H9 (cell line): ENCODE measurements around the gene PAGR1. TPM values are rescaled to one million over a fixed set of nuclear protein-coding genes. Genes with fewer than 3 reads are reported as not detected.

ENCODE experiments used
- DNase-seq: peaks from one replicate; pipeline ENCODE4 v3.0.0-alpha.2; 2017
- H2AFZ ChIP-seq: one replicate; pipeline ENCODE4 v1.6.1; 2013; ENCODE audit warnings: mild to moderate bottlenecking, low read length, control low read depth, moderate library complexity
- H2AK5ac ChIP-seq: 2 replicates; pipeline ENCODE4 v1.6.1; 2013; ENCODE audit warnings: low read length, control low read depth, mixed read lengths; ENCODE audit not compliant: insufficient read length
- H2BK120ac ChIP-seq: one replicate; pipeline ENCODE4 v1.6.1; 2013; ENCODE audit warnings: low read depth, mild to moderate bottlenecking, low read length, control low read depth, inconsistent platforms; ENCODE audit not compliant: poor library complexity, severe bottlenecking
- H2BK12ac ChIP-seq: 2 replicates; pipeline ENCODE4 v1.6.1; 2013; ENCODE audit warnings: low read length, control low read depth, mixed read lengths, low read depth; ENCODE audit not compliant: insufficient read length
- H2BK15ac ChIP-seq: 2 replicates; pipeline ENCODE4 v1.6.1; 2013; ENCODE audit warnings: low read depth, low read length, control low read depth
- H2BK20ac ChIP-seq: one replicate; pipeline ENCODE4 v1.6.1; 2013; ENCODE audit warnings: low read depth, mild to moderate bottlenecking, low read length, control low read depth, inconsistent platforms; ENCODE audit not compliant: poor library complexity, severe bottlenecking
- H2BK5ac ChIP-seq: 2 replicates; pipeline ENCODE4 v1.6.1; 2013; ENCODE audit warnings: low read length, control low read depth, mixed read lengths; ENCODE audit not compliant: insufficient read length
- H3K14ac ChIP-seq: 2 replicates; pipeline ENCODE4 v1.6.1; 2013; ENCODE audit warnings: low read length, control low read depth; ENCODE audit not compliant: insufficient read depth
- H3K18ac ChIP-seq: 2 replicates; pipeline ENCODE4 v1.6.1; 2013; ENCODE audit warnings: low read depth, mild to moderate bottlenecking, mixed read lengths, low read length, control low read depth; ENCODE audit not compliant: insufficient read length
- H3K23ac ChIP-seq: 2 replicates; pipeline ENCODE4 v1.6.1; 2013; ENCODE audit warnings: low read length, control low read depth, mixed read lengths, low read depth; ENCODE audit not compliant: insufficient read length
- H3K23me2 ChIP-seq: 2 replicates; pipeline ENCODE4 v1.6.1; 2013; ENCODE audit warnings: low read depth, mild to moderate bottlenecking, mixed read lengths, low read length, control low read depth; ENCODE audit not compliant: insufficient read length, poor library complexity, severe bottlenecking
- H3K27ac ChIP-seq: 2 replicates; pipeline ENCODE4 v1.5.1; 2013; ENCODE audit warnings: low read length, control low read depth, mixed read lengths, low read depth; ENCODE audit not compliant: insufficient read length
- H3K27me3 ChIP-seq: 2 replicates; pipeline ENCODE4 v1.6.1; 2013; ENCODE audit warnings: low read length, control low read depth, inconsistent platforms; ENCODE audit not compliant: insufficient read depth
- H3K4ac ChIP-seq: 2 replicates; pipeline ENCODE4 v1.6.1; 2013; ENCODE audit warnings: low read depth, mild to moderate bottlenecking, control low read depth, inconsistent platforms, low read length, moderate library complexity
- H3K4me1 ChIP-seq: 2 replicates; pipeline ENCODE4 v1.6.1; 2013; ENCODE audit warnings: low read length, control low read depth, inconsistent platforms; ENCODE audit not compliant: insufficient read depth
- H3K4me2 ChIP-seq: 2 replicates; pipeline ENCODE4 v1.6.1; 2013; ENCODE audit warnings: low read length, control low read depth, mixed read lengths; ENCODE audit not compliant: insufficient read length, insufficient read depth
- H3K56ac ChIP-seq: 2 replicates; pipeline ENCODE4 v1.6.1; 2013; ENCODE audit warnings: low read depth, mild to moderate bottlenecking, mixed read lengths, low read length, control low read depth; ENCODE audit not compliant: insufficient read length
- H3K79me1 ChIP-seq: 2 replicates; pipeline ENCODE4 v1.6.1; 2013; ENCODE audit warnings: low read depth, mild to moderate bottlenecking, moderate library complexity, low read length, control low read depth, inconsistent platforms; ENCODE audit not compliant: insufficient read depth, poor library complexity, severe bottlenecking
- H3K79me2 ChIP-seq: 2 replicates; pipeline ENCODE4 v1.6.1; 2013; ENCODE audit warnings: low read length, control low read depth, inconsistent platforms; ENCODE audit not compliant: insufficient read depth
- H3K9ac ChIP-seq: 2 replicates; pipeline ENCODE4 v1.6.1; 2013; ENCODE audit warnings: low read length, control low read depth, mixed read lengths; ENCODE audit not compliant: insufficient read length; ENCODE audit errors: extremely low read depth
- H3K9me3 ChIP-seq: one replicate; pipeline ENCODE4 v1.6.1; 2013; ENCODE audit warnings: low read depth, low read length, inconsistent platforms; ENCODE audit not compliant: control insufficient read depth
- H3T11ph ChIP-seq: one replicate; pipeline ENCODE4 v1.6.1; 2013; ENCODE audit warnings: mild to moderate bottlenecking, low read length, control low read depth, inconsistent platforms
- H4K20me1 ChIP-seq: one replicate; pipeline ENCODE4 v1.6.1; 2013; ENCODE audit not compliant: control insufficient read depth, insufficient read length, insufficient read depth
- H4K5ac ChIP-seq: 2 replicates; pipeline ENCODE4 v1.6.1; 2013; ENCODE audit warnings: low read depth, mild to moderate bottlenecking, mixed read lengths, low read length, control low read depth; ENCODE audit not compliant: insufficient read length
- H4K8ac ChIP-seq: replicated peaks from 2 replicates; pipeline ENCODE4 v1.6.1; 2013; ENCODE audit warnings: low read length, control low read depth, mixed read lengths, low read depth; ENCODE audit not compliant: insufficient read length
- H4K91ac ChIP-seq: 2 replicates; pipeline ENCODE4 v1.6.1; 2013; ENCODE audit warnings: low read depth, mild to moderate bottlenecking, moderate library complexity, mixed read lengths, low read length, control low read depth; ENCODE audit not compliant: insufficient read length
- H3K27ac Mint-ChIP-seq, 3 experiments: 2 replicates in 2 of 3; 3 replicates in 1 of 3; pipeline ENCODE4 v1.8.0; 2020 to 2021; ENCODE audit warnings: mixed read lengths in 3 of 3, mild to moderate bottlenecking in 1 of 3, moderate library complexity in 1 of 3
- H3K27me3 Mint-ChIP-seq: 2 replicates; pipeline ENCODE4 v1.8.0; 2021; ENCODE audit warnings: low read depth, mild to moderate bottlenecking, moderate library complexity, mixed read lengths
- H3K36me3 Mint-ChIP-seq, 3 experiments: 2 replicates in 2 of 3; 3 replicates in 1 of 3; pipeline ENCODE4 v1.8.0; 2020 to 2021; ENCODE audit warnings: low read depth in 3 of 3, mixed read lengths in 3 of 3; ENCODE audit not compliant: insufficient read depth in 1 of 3
- H3K4me1 Mint-ChIP-seq, 2 experiments: 2 replicates each; pipeline ENCODE4 v1.8.0; 2020; ENCODE audit warnings: mixed read lengths in 2 of 2
- H3K4me3 Mint-ChIP-seq, 2 experiments: 2 replicates in 1 of 2; 3 replicates in 1 of 2; pipeline ENCODE4 v1.8.0; 2020 to 2021; ENCODE audit warnings: mild to moderate bottlenecking in 2 of 2, mixed read lengths in 2 of 2, moderate library complexity in 1 of 2
- H3K9me3 Mint-ChIP-seq, 2 experiments: 2 replicates in 1 of 2; 3 replicates in 1 of 2; pipeline ENCODE4 v1.8.0; 2020; ENCODE audit warnings: mild to moderate bottlenecking in 2 of 2, mixed read lengths in 2 of 2, moderate library complexity in 1 of 2
- WGBS: extraction: QIAGEN DNeasy Blood & Tissue Kit; methylation state at CpG from one replicate; pipeline ENCODE4 v1.1.7; 2013; ENCODE audit warnings: missing lambda C conversion rate, low lambda C conversion rate, mixed read lengths; ENCODE audit not compliant: insufficient read length; ENCODE audit errors: extremely low coverage; 5-methylcytosine and 5-hydroxymethylcytosine counted together
- total RNA-seq: library from RNA; stranded (reverse); gene quantifications from 2 replicates; pipeline ENCODE4 v1.2.1, GENCODE V29; 2021
- TF ChIP-seq, protein P1 (sequence below): fragments of 200-600 bp; sonication (generic); conservative IDR thresholded peaks from 3 replicates; pipeline ENCODE4 v1.8.0; 2021; ENCODE audit warnings: antibody characterized with exemption, mild to moderate bottlenecking

Gene PAGR1
- total RNA-seq, 1 experiment from 2014 or later = 65.3 TPM

DNA sequence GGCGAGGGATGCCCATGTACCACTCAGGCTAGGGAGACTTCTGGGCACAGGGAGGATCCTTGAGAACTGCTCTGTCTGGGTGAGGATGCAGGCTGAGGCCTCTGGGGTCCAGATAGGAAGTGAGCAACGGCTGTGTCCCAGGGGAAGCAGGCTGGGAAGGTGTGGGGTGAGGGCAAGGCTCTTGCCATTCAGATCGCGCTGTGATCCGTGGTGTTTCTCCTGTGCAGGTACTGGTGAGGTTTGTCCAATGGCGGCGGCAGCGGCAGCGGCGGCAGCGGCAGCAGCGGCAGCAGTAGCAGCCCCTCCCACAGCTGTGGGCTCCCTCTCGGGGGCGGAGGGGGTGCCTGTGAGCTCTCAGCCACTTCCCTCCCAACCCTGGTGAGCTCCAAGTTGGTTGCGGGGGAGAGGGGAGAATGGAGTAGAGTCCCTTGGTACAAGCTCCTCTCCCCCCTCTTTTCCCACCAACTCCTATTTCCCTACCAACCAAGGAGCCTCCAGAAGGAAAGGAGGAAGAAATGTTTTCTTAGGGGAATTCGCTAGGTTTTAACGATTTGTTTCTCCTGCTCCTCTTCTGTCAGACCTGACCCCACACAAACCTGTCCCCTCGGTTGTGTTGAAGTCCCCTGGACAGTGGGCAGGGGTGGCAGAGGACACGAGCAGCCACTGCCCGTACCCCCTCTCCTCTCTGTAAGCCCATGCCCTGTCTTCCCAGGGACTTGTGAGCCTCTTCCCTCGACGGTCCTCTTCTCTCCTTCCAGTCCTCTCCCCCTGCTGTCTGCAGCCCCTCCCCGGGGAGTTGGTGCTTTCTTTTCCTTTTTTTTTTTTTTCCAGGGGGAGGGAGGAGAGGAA is 5.9 kb upstream of the PAGR1 start:
- TF ChIP-seq, protein P1, sequence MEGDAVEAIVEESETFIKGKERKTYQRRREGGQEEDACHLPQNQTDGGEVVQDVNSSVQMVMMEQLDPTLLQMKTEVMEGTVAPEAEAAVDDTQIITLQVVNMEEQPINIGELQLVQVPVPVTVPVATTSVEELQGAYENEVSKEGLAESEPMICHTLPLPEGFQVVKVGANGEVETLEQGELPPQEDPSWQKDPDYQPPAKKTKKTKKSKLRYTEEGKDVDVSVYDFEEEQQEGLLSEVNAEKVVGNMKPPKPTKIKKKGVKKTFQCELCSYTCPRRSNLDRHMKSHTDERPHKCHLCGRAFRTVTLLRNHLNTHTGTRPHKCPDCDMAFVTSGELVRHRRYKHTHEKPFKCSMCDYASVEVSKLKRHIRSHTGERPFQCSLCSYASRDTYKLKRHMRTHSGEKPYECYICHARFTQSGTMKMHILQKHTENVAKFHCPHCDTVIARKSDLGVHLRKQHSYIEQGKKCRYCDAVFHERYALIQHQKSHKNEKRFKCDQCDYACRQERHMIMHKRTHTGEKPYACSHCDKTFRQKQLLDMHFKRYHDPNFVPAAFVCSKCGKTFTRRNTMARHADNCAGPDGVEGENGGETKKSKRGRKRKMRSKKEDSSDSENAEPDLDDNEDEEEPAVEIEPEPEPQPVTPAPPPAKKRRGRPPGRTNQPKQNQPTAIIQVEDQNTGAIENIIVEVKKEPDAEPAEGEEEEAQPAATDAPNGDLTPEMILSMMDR = no peak
- no peaks in the 10 kb centered on the region for H4K20me1 ChIP-seq
- no peak overlapping the region for H3T11ph ChIP-seq
- H3K4me1 ChIP-seq = peaks cover 6% of the 10 kb centered on the region; the same call in 1 of the 2 replicates
- no peak overlapping the region for H3K9ac ChIP-seq
- H3K36me3 Mint-ChIP-seq = peaks cover 12 to 30% (median 13%) of the 10 kb centered on the region in 3 experiments
- H2AK5ac ChIP-seq = no peak overlapping the region
- H3K79me1 ChIP-seq = no peaks in the 10 kb centered on the region
- no peak overlapping the region for H3K27ac ChIP-seq
- no peak overlapping the region for H3K23ac ChIP-seq
- H3K23me2 ChIP-seq = peaks cover 47% of the 10 kb centered on the region
- no peaks in the 10 kb centered on the region; the same call in 1 of the 2 replicates for H3K27me3 Mint-ChIP-seq
- H3K18ac ChIP-seq = no peak overlapping the region
- peak; percentile 49 for DNase-seq
- H3K79me2 ChIP-seq = peaks cover 2% of the 10 kb centered on the region; the same call in 1 of the 2 replicates
- no peak overlapping the region for H2AFZ ChIP-seq
- H3K27ac Mint-ChIP-seq = peak overlapping the region; percentile 88 to 98 (median 96); a peak in 5 of 7 replicates
- no peak overlapping the region for H3K14ac ChIP-seq
- no peak overlapping the region for H3K4ac ChIP-seq
- H2BK15ac ChIP-seq = no peak overlapping the region
- no peak overlapping the region for H2BK5ac ChIP-seq
- no peak overlapping the region for H2BK120ac ChIP-seq
- H2BK20ac ChIP-seq = no peak overlapping the region
- no peaks in the 10 kb centered on the region; a peak in 1 of 5 replicates for H3K9me3 Mint-ChIP-seq
- no peaks in the 10 kb centered on the region for H3K9me3 ChIP-seq
- H3K4me1 Mint-ChIP-seq = peaks cover 47 to 60% of the 10 kb centered on the region in 2 experiments
- H4K5ac ChIP-seq = no peak overlapping the region
- no peaks in the 10 kb centered on the region for H3K27me3 ChIP-seq
- H4K91ac ChIP-seq = no peak overlapping the region
- no peak overlapping the region for H2BK12ac ChIP-seq
- no peak overlapping the region for H3K56ac ChIP-seq
- H3K4me3 Mint-ChIP-seq = peak overlapping the region; percentile 80 to 96
- WGBS = no CpG with 5 or more reads among the region's 23 CpGs
- H4K8ac ChIP-seq = no peak overlapping the region
- H3K4me2 ChIP-seq = peak overlapping the region; percentile 55
